Activated CD4-positive, alpha-beta T cell treated with anti-CD3 and anti-CD28 coated beads for 36 hours (primary cell): ENCODE results near the gene CBARP. TPM values are rescaled to one million over a fixed set of nuclear protein-coding genes. Genes with fewer than 3 reads are reported as not detected.

ENCODE experiments used
- ATAC-seq: fragments of 200-7000 bp; cut with Tn5 transposase; one replicate; pipeline ENCODE4 v1.10.0; 2021; ENCODE audit warnings: mild to moderate bottlenecking, moderate library complexity
- CTCF ChIA-PET: fragments of 350-600 bp; sonication (Branson Sonifier 250); formaldehyde crosslinking; loops from one replicate; lab custom pipeline; 2021; ENCODE audit warnings: antibody characterized with exemption; lab: Charles Lee
- POLR2A ChIA-PET: fragments of 350-600 bp; sonication (Branson Sonifier 250); formaldehyde crosslinking; loops from one replicate; lab custom pipeline; 2021; ENCODE audit warnings: antibody characterized with exemption, inconsistent platforms; lab: Charles Lee
- DNase-seq: peaks from one replicate; pipeline ENCODE4 v3.0.0-alpha.2; 2020
- H3K27ac Mint-ChIP-seq: one replicate; pipeline ENCODE4 v1.8.0; 2021; ENCODE audit warnings: mixed read lengths
- H3K27me3 Mint-ChIP-seq: one replicate; pipeline ENCODE4 v1.8.0; 2021; ENCODE audit warnings: mixed read lengths
- H3K36me3 Mint-ChIP-seq: one replicate; pipeline ENCODE4 v1.8.0; 2021; ENCODE audit warnings: low read depth, mixed read lengths
- H3K4me1 Mint-ChIP-seq: one replicate; pipeline ENCODE4 v1.8.0; 2021; ENCODE audit warnings: mixed read lengths
- H3K4me3 Mint-ChIP-seq: one replicate; pipeline ENCODE4 v1.8.0; 2021; ENCODE audit warnings: mild to moderate bottlenecking, moderate library complexity, mixed read lengths
- H3K9me3 Mint-ChIP-seq: one replicate; pipeline ENCODE4 v1.8.0; 2021; ENCODE audit warnings: low read depth, mixed read lengths
- intact Hi-C, 2 experiments: fragments of 100-400 bp; cut with DNase I in 1 of 2; cut with micrococcal nuclease in 1 of 2; formaldehyde crosslinking; loops; one replicate each; pipeline versions ENCODE4 v1.14.2 to v1.15.1; 2022 to 2024; cut with DNase I, micrococcal nuclease
- total RNA-seq, 2 experiments: library from RNA; stranded (reverse); gene quantifications; one replicate each; pipeline ENCODE4 v1.2.3, GENCODE V29; 2021

The CBARP gene
- total RNA-seq, 2 experiments from 2014 or later = 0.82 to 1.1 TPM

DNA sequence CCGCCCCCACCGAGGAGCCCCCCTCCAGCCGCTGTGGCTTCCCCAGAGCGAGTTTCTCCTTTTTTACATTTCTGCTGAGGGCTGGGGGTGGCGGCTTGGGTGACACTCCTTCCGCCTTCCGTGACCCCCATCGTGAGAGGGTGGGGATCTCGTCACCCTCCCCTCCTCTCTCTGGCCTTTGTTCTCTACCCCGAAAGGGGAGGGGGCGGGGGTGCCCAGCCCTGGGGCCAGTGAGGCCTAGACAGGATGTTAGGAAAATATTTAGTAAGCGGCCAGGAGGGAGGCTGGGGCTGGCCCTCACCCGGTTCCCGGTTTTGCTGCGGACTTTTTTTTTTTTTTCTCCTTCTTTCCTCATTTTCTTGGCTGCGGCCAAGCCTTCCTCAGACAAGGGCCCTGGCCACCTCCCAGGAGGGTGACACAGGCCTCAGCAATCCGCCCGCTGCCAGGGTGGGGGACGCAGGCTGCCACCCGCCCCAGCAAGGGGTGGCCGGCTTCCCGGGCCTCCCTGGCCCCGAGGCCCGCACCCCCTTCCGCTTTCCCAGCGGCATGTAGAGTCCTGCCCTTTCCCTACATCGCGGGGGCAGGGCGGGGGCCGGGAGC lies 14.5 kb upstream of the CBARP start:
- Mint-ChIP-seq H3K27me3 (no peaks in the 10 kb centered on the region), H3K27ac (peak overlapping the region; percentile 71), H3K36me3 (peaks cover 43% of the 10 kb centered on the region), H3K9me3 (no peaks in the 10 kb centered on the region), H3K4me1 (peaks cover 15% of the 10 kb centered on the region), H3K4me3 (peak overlapping the region; percentile 96)
- ATAC-seq (peak; percentile 8), DNase-seq (peak; percentile 82)
- ChIA-PET POLR2A (interaction anchor here (1.2 to 1.8 kb wide), 3 partner anchors 14 to 23 kb away, joined by 4 to 39 read pairs (median 5); partner anchors contain the start of genes CIRBP and FAM174C), CTCF (interaction anchor here (1.2 to 1.6 kb wide), 2 partner anchors 9 to 17 kb away, joined by 5 to 8 read pairs; partner anchors contain the start of gene CIRBP)
- intact Hi-C loops = no loop called here

DNA sequence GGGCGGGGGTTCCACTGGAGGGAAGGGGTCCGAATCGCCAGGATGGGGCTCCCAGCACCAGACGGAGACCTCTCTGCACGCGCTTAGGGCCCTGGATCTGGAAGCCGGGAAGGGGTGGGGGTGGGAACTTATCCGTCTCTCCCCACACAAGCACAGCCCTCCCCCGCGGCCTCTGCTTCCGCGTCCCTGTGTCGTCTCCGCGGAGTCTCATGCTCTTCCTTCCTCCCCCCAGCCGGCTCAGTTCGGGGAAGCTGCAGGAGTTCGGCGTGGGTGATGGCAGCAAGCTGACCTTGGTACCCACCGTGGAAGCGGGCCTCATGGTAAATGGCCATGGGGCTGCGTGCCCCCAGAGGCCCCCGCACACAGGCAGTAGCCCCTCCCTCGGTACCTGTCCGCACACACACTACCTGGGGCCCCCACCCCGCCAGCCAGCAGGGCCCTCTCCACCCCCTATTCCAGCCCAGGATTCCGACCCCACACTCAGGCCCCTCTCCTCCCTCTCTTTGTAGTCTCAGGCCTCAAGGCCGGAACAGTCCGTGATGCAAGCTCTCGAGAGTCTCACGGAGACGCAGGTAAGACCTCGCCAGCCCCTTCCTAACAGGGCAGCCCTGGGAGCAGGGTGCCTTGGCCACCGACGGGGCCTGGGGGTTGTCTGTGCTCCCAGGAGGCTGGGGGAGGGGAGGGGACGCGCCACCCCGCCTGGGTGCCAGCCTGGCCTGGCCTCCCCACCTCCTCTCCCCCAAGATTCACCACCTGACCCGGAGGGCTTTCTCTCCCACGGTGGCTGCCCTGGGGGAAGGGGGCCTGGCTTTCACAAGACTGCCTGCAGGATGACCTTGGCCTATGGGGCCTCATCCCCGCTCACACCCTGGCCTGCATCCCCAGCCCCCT lies 13.8 kb upstream of the CBARP start:
- Mint-ChIP-seq H3K4me1 (peaks cover 14% of the 10 kb centered on the region), H3K27me3 (no peaks in the 10 kb centered on the region), H3K36me3 (peaks cover 40% of the 10 kb centered on the region), H3K4me3 (peak overlapping the region; percentile 96), H3K27ac (peak overlapping the region; percentile 90), H3K9me3 (no peaks in the 10 kb centered on the region)
- ATAC-seq (peak; percentile 3), DNase-seq (peak; percentile 84)
- intact Hi-C loops = no loop called here
- ChIA-PET POLR2A (interaction anchor here (0.7 to 1.0 kb wide), 3 partner anchors 15 to 172 kb away, joined by 3 to 4 read pairs (median 4); no protein-coding TSS in a partner anchor), CTCF (interaction anchor here (0.7 kb wide), 1 partner anchor 48 kb away, joined by 3 read pairs; no protein-coding TSS in a partner anchor)

DNA sequence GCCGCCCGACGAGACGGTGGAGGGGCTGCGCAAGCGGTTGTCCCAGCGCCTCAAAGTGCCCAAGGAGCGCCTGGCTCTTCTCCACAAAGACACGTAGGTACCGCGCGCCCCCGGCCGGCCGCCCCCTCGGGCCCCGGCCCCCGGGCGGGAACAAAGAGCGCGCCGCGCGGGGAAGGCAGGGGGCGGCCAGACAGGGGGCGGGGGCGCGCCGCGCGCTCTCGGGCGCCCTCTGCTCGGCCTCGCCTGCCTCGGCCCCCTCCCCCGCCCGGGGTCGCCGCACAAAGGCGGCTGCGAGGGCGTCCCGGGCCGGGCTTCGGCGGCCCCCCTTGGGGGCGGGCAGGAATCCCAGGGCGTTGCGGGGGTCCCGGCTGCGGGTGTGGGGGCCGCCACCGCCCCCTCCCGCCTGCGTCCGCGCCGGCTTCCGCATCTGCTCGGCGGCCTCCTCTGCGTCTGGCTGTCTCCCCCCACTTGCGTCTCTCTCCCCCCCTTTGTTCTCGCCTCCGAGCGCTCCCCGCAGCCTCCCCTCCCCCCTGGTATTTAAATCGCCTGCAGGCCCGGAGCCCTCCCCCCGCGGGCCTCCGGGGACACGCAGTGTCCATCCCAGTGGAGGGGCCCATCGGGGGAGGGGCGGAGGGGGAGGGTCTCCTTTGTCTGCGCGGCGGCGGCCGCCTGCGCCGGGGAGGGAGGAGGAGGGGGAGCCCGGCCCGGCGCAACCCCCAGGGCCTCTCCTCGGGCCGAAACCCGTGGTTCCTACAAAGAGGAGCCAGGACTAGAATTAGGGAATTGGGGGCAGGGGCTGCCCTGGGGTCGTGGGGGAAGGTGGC lies 12.8 kb upstream of the CBARP start:
- ATAC-seq = no peak
- peak overlapping the region; percentile 90 for H3K27ac Mint-ChIP-seq
- POLR2A ChIA-PET = interaction anchor here (1.0 to 1.2 kb wide), 3 partner anchors 16 to 18 kb away, joined by 4 read pairs; partner anchors contain the start of gene CIRBP
- H3K9me3 Mint-ChIP-seq = no peaks in the 10 kb centered on the region
- CTCF ChIA-PET = no interaction called here
- H3K36me3 Mint-ChIP-seq = peaks cover 34% of the 10 kb centered on the region
- no peaks in the 10 kb centered on the region for H3K27me3 Mint-ChIP-seq
- intact Hi-C loops = no loop called here
- peaks cover 14% of the 10 kb centered on the region for H3K4me1 Mint-ChIP-seq
- peak; percentile 67 for DNase-seq
- H3K4me3 Mint-ChIP-seq = peak overlapping the region; percentile 96

DNA sequence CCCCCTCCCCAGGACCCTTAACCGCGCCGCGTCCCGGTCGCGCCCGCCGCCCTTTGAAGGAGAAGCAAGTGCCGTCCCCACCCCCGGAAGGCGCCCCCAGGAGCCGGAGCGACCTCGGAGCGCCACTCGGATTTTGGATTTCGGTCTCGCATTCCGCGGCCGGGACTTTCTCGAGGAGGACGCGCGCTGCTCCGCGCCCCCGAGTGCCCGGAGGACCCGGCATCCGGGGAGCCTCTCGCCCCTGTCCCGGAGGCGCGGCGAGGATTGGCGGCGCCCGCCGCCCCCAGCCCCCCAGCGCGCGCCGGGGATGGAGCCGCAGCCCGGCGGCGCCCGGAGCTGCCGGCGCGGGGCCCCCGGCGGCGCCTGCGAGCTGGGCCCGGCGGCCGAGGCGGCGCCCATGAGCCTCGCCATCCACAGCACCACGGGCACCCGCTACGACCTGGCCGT lies 12.2 kb upstream of the CBARP start:
- intact Hi-C loops = loop anchor here (1.0 to 10.0 kb wide), 14 partner anchors 10 to 613 kb away; partner anchors contain the start of genes ARHGAP45 (in 1 of the 2), ARID3A (in 1 of the 2), CIRBP (in 1 of the 2) and DAZAP1 (in 1 of the 2)
- peaks cover 11% of the 10 kb centered on the region for H3K4me1 Mint-ChIP-seq
- ChIA-PET CTCF (no interaction called here), POLR2A (interaction anchor here (1.2 kb wide), 1 partner anchor 19 kb away, joined by 4 read pairs; the partner anchor contains the start of gene CIRBP)
- no peak for ATAC-seq
- no peak for DNase-seq
- H3K27ac Mint-ChIP-seq = no peak overlapping the region
- peaks cover 29% of the 10 kb centered on the region for H3K36me3 Mint-ChIP-seq
- peak overlapping the region; percentile 73 for H3K4me3 Mint-ChIP-seq
- no peaks in the 10 kb centered on the region for H3K9me3 Mint-ChIP-seq
- no peaks in the 10 kb centered on the region for H3K27me3 Mint-ChIP-seq

DNA sequence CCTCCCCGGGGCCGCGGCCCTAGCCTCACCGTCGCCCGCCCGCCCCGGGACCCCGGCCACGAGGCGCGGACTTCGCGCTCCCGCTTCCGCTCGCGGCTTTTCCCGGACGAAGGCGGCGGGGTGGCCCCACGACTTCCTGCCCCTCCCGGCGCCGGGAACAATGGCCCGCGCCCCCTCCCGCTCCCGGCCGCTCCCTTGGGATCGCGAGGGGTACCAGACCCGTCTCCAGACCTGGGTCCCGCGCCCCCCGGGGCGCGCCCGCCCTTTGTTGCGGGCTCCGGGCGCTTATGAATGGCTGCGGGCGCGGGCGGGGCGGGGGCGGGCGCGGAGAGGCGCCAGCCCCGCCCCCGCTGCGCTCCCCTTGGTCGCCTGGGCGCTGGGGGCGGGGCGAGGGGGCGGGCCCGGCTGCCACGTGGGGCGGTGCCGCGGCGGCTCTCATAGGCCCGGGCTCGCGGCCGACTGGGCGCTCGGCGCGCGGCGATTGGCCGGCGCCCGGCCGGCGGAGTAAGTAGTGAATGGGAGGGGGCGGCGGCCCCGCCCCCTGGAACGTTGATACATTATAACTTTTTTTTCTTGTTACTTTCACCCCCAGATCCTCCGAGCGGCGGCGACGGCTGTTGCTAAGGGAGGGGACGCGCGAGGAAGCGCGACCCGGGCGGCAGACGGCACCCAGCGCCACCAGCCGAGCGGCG lies 11.6 kb upstream of the CBARP start:
- ChIA-PET POLR2A (interaction anchor here (1.2 kb wide), 1 partner anchor 20 kb away, joined by 4 read pairs; the partner anchor contains the start of gene CIRBP), CTCF (interaction anchor here (1.0 kb wide), 1 partner anchor 17 kb away, joined by 3 read pairs; no protein-coding TSS in a partner anchor)
- Mint-ChIP-seq H3K9me3 (no peaks in the 10 kb centered on the region), H3K4me1 (peaks cover 9% of the 10 kb centered on the region), H3K4me3 (peak overlapping the region; percentile 73), H3K36me3 (peaks cover 23% of the 10 kb centered on the region), H3K27me3 (no peaks in the 10 kb centered on the region), H3K27ac (no peak overlapping the region)
- intact Hi-C loops = loop anchor here (1.0 to 10.0 kb wide), 14 partner anchors 11 to 614 kb away; partner anchors contain the start of genes ARHGAP45 (in 1 of the 2), ARID3A (in 1 of the 2), CIRBP (in 1 of the 2) and DAZAP1 (in 1 of the 2)
- ATAC-seq (peak; percentile 53), DNase-seq (peak; percentile 97)

DNA sequence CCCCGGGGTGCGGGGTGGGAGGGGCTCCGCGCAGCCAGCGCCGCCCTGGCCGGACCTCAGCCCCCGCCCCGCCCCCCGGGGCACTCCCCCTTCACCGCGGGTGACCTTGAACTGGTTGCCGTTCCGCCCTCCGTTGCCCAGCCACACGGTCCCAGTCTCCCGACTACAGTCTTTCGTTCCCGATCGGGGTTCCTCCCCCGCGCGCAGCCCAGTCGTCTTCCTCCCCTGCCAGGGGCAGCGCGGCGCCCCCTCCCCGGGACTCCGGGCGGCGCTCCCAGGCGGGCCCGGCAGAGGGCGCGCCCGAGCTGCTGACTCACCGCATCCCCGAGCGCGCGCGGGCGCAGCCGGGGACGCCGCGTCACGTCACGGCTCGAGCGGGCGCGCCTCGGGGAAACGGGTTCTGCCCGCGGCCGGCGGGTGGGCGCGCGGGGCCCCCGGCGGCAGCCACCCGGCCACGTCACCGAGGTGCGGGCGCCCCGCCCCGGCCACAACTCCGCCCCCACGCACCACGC lies 11.0 kb upstream of the CBARP start:
- ChIA-PET CTCF (interaction anchor here (1.0 kb wide), 1 partner anchor 17 kb away, joined by 3 read pairs; no protein-coding TSS in a partner anchor), POLR2A (no interaction called here)
- peak overlapping the region; percentile 75 for H3K4me3 Mint-ChIP-seq
- DNase-seq (peak; percentile 90), ATAC-seq (peak; percentile 5)
- peaks cover 10% of the 10 kb centered on the region for H3K4me1 Mint-ChIP-seq
- no peaks in the 10 kb centered on the region for H3K27me3 Mint-ChIP-seq
- H3K36me3 Mint-ChIP-seq = peaks cover 21% of the 10 kb centered on the region
- H3K27ac Mint-ChIP-seq = peak overlapping the region; percentile 87
- no peaks in the 10 kb centered on the region for H3K9me3 Mint-ChIP-seq
- intact Hi-C loops = loop anchor here (1.0 to 10.0 kb wide), 14 partner anchors 11 to 614 kb away; partner anchors contain the start of genes ARHGAP45 (in 1 of the 2), ARID3A (in 1 of the 2), CIRBP (in 1 of the 2) and DAZAP1 (in 1 of the 2)

DNA sequence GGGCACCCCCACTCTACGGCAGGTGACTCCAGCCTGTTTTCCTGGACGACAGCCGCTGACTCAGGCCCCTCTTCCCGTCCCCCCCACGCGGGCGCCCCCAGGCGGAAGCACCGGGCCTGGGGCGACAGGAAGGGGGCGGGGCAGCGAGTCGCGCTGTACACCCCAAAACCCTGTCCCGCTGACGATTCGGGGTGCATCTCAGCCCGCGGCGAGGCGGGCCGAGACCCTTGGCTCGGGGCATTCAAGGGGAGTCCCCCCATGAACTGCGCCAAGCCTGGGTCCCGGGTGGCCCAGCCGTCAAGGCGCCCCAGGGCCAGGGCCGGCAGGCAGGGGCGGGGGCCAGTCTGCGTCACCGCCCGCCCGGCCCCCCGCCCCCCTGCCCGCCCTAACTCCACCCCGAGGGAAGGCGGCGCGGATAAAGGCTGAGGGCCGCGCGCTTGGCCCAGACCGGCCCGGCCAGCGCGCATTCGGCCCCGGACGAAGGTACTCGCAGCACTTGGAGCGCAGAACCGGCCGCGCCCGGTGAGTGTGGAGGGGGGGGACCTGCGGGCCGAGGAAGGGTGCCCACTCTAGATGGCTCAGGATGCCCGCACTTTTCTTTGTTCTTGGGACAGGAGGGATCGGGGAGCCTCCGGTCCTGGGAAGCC lies 10.5 kb upstream of the CBARP start, which contains the start of gene MIDN:
TSS of gene MIDN (plus strand) at position 445 of the 647 bp plus-strand sequence. CDS start 1,714 bp downstream, outside the sequence.
- intact Hi-C loops = loop anchor here (2.0 to 10.0 kb wide), 5 partner anchors 115 to 585 kb away; partner anchors contain the start of genes ARHGAP45 (in 1 of the 2), ARID3A (in 1 of the 2) and RNF126 (in 1 of the 2)
- POLR2A ChIA-PET = no interaction called here
- H3K27ac Mint-ChIP-seq = peak within 1 kb of the TSS; percentile 87

DNA sequence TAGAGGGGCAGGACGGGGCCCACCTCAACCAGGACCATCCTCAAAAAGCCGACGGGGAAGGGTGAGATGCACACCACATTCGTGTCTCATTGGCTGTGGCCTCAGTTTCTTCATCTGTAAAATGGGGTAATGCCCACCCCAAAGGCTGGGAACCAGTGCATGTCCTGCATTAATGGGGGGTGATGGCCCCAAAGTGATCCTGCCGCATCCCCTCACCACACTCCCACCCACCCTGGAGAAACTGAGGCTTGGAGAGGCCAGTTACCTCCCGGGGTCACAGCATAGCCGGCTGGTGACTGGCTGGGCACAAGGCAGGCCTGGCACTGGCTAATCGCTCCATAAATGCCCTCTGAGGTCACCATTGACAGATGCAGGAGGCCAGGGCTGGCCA lies 9.9 kb upstream of the CBARP start:
- no peaks in the 10 kb centered on the region for H3K9me3 Mint-ChIP-seq
- ChIA-PET POLR2A (interaction anchor here (0.6 kb wide), 1 partner anchor 38 kb away, joined by 4 read pairs; no protein-coding TSS in a partner anchor), CTCF (interaction anchor here (5.3 kb wide), 1 partner anchor 19 kb away, joined by 163 read pairs; the partner anchor contains the start of gene CIRBP)
- no peak for DNase-seq
- intact Hi-C loops = loop anchor here (2.0 to 10.0 kb wide), 5 partner anchors 115 to 585 kb away; partner anchors contain the start of genes ARHGAP45 (in 1 of the 2), ARID3A (in 1 of the 2) and RNF126 (in 1 of the 2)
- H3K27me3 Mint-ChIP-seq = no peaks in the 10 kb centered on the region
- H3K4me3 Mint-ChIP-seq = peak overlapping the region; percentile 75
- H3K4me1 Mint-ChIP-seq = peaks cover 13% of the 10 kb centered on the region
- H3K27ac Mint-ChIP-seq = peak overlapping the region; percentile 19
- ATAC-seq = no peak
- H3K36me3 Mint-ChIP-seq = peaks cover 17% of the 10 kb centered on the region

More for the DNA sequence above, 10.5 kb upstream of the CBARP start, which contains the start of gene MIDN:
- Mint-ChIP-seq H3K4me1 (peaks cover 9% of the 10 kb centered on the region), H3K36me3 (peaks cover 18% of the 10 kb centered on the region), H3K4me3 (peak within 1 kb of the TSS; percentile 75), H3K27me3 (no peaks in the 10 kb centered on the region), H3K9me3 (no peaks in the 10 kb centered on the region)
- ATAC-seq = peak; percentile 9
- peak; percentile 87 for DNase-seq
- CTCF ChIA-PET = interaction anchor here (1.0 kb wide), 1 partner anchor 18 kb away, joined by 3 read pairs; no protein-coding TSS in a partner anchor
